Lung (tissue), 12 donors: ENCODE data around the gene LRIG1. TPM values are rescaled to one million over a fixed set of nuclear protein-coding genes. Genes with fewer than 3 reads are reported as not detected.

ENCODE experiments used
- ATAC-seq: fragments of 200-7000 bp; cut with Tn5 transposase; one replicate; pipeline ENCODE4 v1.9.1; 2020; ENCODE audit warnings: moderate number of reproducible peaks; ENCODE audit not compliant: insufficient read depth, low FRiP score
- DNase-seq, 3 donors: peaks; one replicate each; pipeline ENCODE4 v3.0.0-alpha.2; 2013 to 2017
- H3K27ac ChIP-seq, 2 donors: one replicate each; pipeline ENCODE4 v1.5.1; 2013; ENCODE audit warnings: mild to moderate bottlenecking in 2 of 2, moderate library complexity in 2 of 2, control low read depth in 1 of 2, inconsistent platforms in 1 of 2, low read depth in 1 of 2, low read length in 1 of 2
- H3K27me3 ChIP-seq, 3 donors: one replicate each; pipeline ENCODE4 v1.5.1; 2013; ENCODE audit warnings: low read length in 2 of 3; ENCODE audit not compliant: control insufficient read depth in 3 of 3, insufficient read depth in 3 of 3
- H3K36me3 ChIP-seq, 4 donors: one replicate each; pipeline ENCODE4 v1.5.1; 2013; ENCODE audit warnings: low read length in 4 of 4, mild to moderate bottlenecking in 1 of 4, moderate library complexity in 1 of 4; ENCODE audit not compliant: control insufficient read depth in 4 of 4, insufficient read depth in 4 of 4
- H3K4me1 ChIP-seq, 5 donors: one replicate each; pipeline ENCODE4 v1.5.1; 2013; ENCODE audit warnings: low read length in 5 of 5, mild to moderate bottlenecking in 2 of 5, moderate library complexity in 1 of 5; ENCODE audit not compliant: control insufficient read depth in 5 of 5, insufficient read depth in 5 of 5
- H3K4me3 ChIP-seq: one replicate; pipeline ENCODE4 v1.5.1; 2013; ENCODE audit warnings: mild to moderate bottlenecking, control low read depth, moderate library complexity
- H3K9ac ChIP-seq, 2 donors: one replicate each; pipeline ENCODE4 v1.5.1; 2013; ENCODE audit warnings: low read length in 2 of 2, control low read depth in 1 of 2; ENCODE audit not compliant: insufficient read depth in 1 of 2
- H3K9me3 ChIP-seq, 4 donors: one replicate each; pipeline ENCODE4 v1.5.1; 2013; ENCODE audit warnings: low read length in 3 of 4, mild to moderate bottlenecking in 1 of 4, moderate library complexity in 1 of 4; ENCODE audit not compliant: control insufficient read depth in 4 of 4, insufficient read depth in 3 of 4
- CTCF ChIP-seq: IDR thresholded peaks from 2 replicates; pipeline ENCODE4 v1.5.1; 2012; ENCODE audit warnings: mild to moderate bottlenecking; ENCODE audit errors: control extremely low read depth, extremely low read depth
- WGBS, 2 donors: extraction: QIAGEN DNeasy Blood & Tissue Kit; methylation state at CpG; one replicate each; pipeline ENCODE4 v1.1.7; 2013; 5-methylcytosine and 5-hydroxymethylcytosine counted together
- polyA plus RNA-seq, 2 donors: library from polyadenylated mRNA; stranded (reverse); fragments of 200-250 nt; gene quantifications; one replicate each; pipeline ENCODE4 v1.2.1, GENCODE V29; 2013
- total RNA-seq, 2 donors: library from RNA; depleted of rRNA in 1 of 2; stranded (reverse); fragments of >200 nt in 1 of 2; gene quantifications; one replicate each; pipeline ENCODE4 v1.2.1, GENCODE V29; 2014 to 2021
- donor health status: control.
- donor health status: control.
- donor health status: Bipolar disorder and iron deficiency.
- donor health status: healthy.
- donor health status: DM: yes; HTN: yes; CAD: no.

Gene LRIG1
- total and polyA plus RNA-seq, 4 donors = 21.9 to 97.4 (median 42.2) TPM

- Histone ChIP-seq H3K27me3 (peaks cover 0 to under 1% (median 0%) of the 10 kb centered on the region in 3 donors), H3K9me3 (no peaks in the 10 kb centered on the region), H3K4me1 (peaks cover 0 to 6% (median 0%) of the 10 kb centered on the region in 5 donors), H3K4me3 (no peak overlapping the region), H3K27ac (no peak overlapping the region), H3K9ac (no peak overlapping the region), H3K36me3 (no peaks in the 10 kb centered on the region)
- TF ChIP-seq CTCF = no peak
- DNase-seq (no peak), ATAC-seq (no peak)
- WGBS, 2 donors = 87 to 94% methylated on average over 8 of the region's 8 CpGs
Measured at GRCh38 chr3:66507423-66508260, 6.8 kb upstream of the LRIG1 start.

- no peak for ATAC-seq
Measured at GRCh38 chr3:66506154-66506553, 5.3 kb upstream of the LRIG1 start.

GRCh38 chr3:66504850-66505641 is 4.2 kb upstream of the LRIG1 start:
- TF ChIP-seq CTCF = no peak
- ATAC-seq (no peak), DNase-seq (no peak)
- WGBS, 2 donors = 75 to 80% methylated on average over 7 of the region's 7 CpGs
- Histone ChIP-seq H3K27ac (no peak overlapping the region), H3K27me3 (peaks cover 0 to 13% (median 0%) of the 10 kb centered on the region in 3 donors), H3K36me3 (no peaks in the 10 kb centered on the region), H3K9ac (no peak overlapping the region), H3K4me1 (peaks cover 0 to 12% (median 0%) of the 10 kb centered on the region in 5 donors), H3K4me3 (no peak overlapping the region), H3K9me3 (no peaks in the 10 kb centered on the region)

More at GRCh38 chr3:66506154-66506553, 5.3 kb upstream of the LRIG1 start:
- peaks cover 0 to 13% (median 0%) of the 10 kb centered on the region in 3 donors for H3K27me3 ChIP-seq
- no peaks in the 10 kb centered on the region for H3K9me3 ChIP-seq
- H3K27ac ChIP-seq = no peak overlapping the region
- H3K36me3 ChIP-seq = no peaks in the 10 kb centered on the region
- H3K4me3 ChIP-seq = no peak overlapping the region
- DNase-seq = no peak
- no peak overlapping the region for H3K9ac ChIP-seq
- 97% methylated on average over 6 of the region's 6 CpGs for WGBS, 2 donors
- TF ChIP-seq CTCF = no peak
- H3K4me1 ChIP-seq = peaks cover 0 to 12% (median 0%) of the 10 kb centered on the region in 5 donors
